DMS114 treated with DMSO at 0.1 percent for 48 hours (cell line): ENCODE results near the gene PRDM4.
A peak's percentile ranks its signal among the peaks of the same experiment; 100 is the strongest.
"Not testable (repeated sequence)": the region's sequence is repeated elsewhere in the genome, so short reads cannot be mapped to it uniquely, and the experiment has no call there.

ENCODE experiments used
- DNase-seq: peaks from one replicate; lab custom pipeline; 2025; ENCODE audit not compliant: unreplicated experiment; lab: John Stamatoyannopoulos, UW

Gene PRDM4

DNA sequence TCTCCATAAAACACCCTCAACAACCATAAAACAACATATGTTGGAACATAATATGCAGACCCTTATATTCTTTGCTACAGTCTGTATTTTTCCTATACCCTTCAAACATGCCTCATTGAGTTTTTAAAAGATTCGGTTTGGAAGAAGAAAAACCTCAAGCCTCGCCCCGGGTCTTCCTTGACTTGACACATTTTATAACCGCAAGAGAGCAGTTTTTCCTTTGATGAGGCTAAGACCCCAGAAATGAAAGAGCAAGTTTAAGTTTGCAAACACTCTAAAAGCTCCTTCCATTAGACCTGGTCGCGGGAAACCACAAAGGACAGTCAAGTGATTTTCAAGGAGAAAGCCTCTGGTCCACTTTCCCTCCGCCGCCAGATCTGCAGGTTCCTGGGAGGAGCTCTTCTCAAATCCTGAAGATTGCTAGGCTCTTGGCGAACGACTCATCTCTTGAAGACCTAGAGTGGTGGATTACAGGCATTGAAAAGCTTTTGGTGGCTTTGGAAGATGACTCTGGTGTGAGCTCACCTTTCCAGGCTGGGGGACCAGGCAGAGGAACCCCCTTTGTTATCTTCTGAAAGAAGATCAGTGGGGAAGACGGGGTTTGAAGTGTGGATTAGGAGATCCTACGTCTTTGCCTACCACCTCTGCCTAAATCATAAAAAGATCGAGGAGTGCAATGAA is 13.6 kb upstream of the PRDM4 start, which contains the start of gene ASCL4:
Gene ASCL4 (plus strand): TSS at position 356 of the 681 bp plus-strand sequence. CDS start 515 bp downstream, outside the sequence.
- DNase-seq, result no peak

DNA sequence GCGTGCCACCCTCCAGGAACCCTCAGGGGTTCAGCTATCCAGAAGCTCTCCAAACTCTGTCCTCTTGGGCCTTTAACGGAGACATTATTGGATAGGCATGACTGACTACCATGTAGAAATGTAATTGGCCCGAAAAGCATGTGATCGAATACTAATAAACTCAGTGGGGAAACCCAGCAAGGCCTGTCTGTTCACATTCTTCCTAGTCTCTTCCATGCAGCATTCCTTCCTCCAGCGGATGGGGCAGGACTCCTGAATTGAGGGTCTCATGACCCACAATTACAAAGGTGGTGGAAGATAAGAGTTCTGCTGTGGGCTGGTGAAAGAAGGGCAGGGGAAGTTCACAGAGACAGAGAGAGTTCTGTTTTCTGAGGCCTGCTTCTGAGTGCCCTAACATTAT is 6.5 kb upstream of the PRDM4 start:
- DNase-seq, result no peak

DNA sequence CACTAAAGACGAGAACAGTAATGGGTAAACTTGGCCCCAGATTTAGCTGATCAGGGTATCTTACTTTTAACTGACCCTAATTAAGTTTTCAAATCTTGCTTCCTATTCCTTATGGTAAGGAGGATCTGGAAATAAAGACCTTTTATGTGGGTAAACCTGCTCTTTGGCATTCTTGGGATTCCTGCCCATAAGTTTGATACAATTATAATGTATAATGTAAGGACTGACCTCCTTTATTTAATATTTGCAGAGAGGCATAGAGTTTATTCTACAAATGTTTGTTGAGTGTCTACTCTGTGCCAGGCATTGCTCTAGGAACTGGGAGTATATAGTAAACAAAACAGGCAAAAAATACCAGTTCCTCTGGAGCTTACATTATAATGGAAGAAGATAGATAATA is 4.4 kb upstream of the PRDM4 start:
- DNase-seq, result no peak

DNA sequence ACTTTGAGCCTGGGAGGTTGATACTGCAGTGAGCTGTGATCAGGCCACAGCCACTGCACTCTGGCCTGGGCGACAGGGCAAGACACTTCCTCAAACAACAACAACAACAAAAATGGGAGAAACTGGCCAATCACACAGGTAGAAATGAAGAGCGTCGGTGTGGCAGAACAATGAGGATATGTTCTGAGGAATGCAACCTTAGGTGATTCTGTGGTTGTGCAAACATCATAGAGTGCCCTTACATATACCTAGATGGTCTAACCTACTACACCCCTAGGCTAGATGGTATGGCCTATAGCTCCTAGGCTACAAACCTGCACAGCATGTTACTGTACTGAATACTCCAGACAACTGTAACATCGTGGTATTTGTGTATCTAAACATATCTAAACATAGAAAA is 3.7 kb upstream of the PRDM4 start:
- no peak for DNase-seq

DNA sequence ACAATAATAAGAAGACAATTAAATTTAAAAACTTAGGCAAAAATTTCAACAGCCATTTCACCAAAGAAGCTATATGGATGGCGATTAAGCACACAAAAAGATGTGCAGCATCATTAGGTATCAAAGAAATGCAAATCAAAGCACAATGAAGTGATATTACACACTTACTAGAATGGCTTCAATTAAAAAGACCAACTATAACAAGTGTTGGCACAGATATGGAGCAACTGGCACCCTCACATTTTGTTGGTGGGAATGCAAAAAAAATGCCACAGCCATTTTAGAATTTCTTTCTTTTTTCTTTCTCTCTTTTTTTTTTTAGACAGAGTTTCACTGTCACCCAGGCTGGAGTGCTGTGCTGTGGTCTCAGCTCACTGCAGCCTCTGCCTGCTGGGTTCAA is 1.9 kb upstream of the PRDM4 start:
- DNase-seq, result no peak

DNA sequence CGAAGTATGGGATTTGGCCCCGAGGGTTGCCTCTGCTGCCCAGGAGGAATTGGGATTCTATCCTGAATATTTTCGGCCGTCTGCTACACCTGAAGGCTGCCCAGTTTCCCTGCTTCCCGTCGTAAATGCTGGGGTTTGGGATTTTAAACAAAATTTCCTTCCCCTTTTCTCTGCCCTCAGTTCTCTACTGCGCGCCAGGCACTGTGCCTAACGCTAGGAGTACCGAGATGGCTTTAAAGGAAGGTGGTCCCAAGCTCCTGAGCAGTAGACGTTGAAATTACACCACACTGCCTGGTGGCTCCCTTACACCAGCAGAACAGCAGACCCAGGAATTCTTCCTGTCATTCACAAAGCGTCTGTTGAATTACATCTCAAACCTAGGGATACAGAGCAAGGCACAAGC is 566 bp upstream of the PRDM4 start:
- DNase-seq, result no peak

DNA sequence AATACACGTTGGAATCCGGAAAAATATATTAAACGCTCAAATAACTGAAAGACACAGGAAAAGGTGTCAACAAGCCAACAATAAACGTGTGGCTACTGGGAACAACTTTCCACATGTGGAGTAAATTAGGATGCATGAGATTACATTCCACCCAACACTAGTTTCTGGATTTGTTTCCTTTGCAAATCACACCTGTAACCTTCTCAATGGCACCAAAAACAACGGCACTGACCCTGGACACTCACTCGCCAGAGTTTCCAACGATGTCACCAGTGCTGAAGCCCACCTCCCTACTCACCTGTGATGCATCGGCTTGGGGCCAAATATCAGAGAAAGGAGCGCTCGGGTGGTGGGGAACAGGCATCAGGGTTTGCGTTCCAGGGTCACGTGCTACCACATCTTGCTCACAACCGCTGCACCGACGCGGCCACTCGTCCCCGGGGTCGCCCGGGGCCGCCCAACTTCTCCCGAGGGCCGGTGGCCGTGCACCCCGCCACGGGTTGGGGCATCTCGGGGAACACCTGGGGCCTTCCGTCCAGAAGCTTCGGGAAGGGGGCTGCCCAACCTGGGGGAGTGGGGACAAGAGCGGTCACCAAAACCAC is 629 bp downstream of the PRDM4 start:
- peak; percentile 10 for DNase-seq

DNA sequence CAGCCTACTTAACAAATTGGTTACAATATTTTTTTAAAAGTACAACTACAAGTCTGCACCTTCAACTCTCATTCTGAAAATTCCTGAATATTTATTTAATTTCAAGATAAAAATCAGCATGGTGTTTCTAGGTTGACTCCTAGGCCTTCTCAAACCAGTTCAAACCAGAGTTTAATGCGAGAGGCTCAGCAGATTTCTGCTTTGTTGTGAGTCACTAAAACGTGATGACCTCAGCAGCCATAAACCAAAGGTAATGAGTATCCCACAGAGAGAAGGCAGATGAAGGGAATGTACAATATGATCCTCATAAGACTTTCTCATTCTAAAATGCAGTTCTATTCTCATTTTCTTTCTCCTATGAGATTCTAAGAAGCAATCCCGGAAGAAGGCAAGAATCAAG is 1.5 kb downstream of the PRDM4 start:
- no peak for DNase-seq

DNA sequence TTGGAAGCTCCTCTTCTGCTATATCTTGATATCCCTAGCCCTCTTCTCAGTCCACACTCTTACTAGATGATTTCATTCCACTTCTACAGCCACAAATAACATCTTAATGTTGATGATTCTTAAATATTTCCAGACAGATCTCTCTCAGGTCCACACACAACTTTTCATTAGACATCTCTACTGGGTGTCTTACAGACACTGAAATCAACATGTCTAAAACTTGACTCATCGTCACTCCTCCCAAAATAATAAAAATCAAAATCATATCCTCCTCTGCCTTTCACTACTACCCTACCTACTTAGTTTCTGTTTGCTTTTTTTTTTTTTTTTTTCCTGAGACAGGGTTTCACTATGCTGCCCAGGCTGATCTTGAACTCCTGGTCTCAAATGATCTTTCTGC is 11.9 kb downstream of the PRDM4 start:
- no peak for DNase-seq

DNA sequence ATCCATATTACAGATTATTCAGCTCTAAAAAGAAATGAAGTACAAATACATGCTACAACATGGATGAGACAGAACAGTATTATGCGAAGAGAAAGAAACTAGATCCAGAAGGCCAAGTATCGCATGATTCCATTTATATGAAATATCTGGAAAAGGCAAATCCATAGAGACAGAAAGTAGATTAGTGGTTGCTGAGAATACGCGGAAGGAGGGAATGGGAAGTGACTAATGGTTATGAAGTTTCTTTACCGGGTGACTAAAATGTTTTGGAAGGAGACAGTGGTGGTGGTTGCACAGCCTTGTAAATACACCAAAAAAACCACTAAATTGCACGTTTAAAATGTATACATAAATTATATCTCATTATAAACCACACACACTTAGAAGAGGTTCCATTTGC is 12.5 kb downstream of the PRDM4 start:
- DNase-seq, result no peak

DNA sequence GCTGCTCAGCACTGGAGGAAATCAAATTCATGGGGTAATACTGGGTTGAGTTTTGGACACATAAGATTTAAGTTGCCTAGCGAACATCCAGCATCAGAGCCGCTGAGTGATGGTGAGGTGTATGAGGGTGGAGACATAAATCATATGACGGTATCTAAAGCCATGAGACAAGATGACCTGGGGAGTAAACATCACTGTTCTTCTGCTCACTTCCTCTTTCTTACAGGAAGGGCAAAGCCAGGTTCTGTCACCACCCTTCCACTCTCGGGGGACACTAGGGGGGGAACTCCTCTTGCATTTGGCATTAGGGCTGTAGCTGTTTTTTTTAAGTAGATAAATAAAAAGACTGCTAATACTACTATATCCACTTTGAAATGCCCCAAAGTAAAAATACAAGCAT is 24.0 kb downstream of the PRDM4 start:
- DNase-seq, result no peak

DNA sequence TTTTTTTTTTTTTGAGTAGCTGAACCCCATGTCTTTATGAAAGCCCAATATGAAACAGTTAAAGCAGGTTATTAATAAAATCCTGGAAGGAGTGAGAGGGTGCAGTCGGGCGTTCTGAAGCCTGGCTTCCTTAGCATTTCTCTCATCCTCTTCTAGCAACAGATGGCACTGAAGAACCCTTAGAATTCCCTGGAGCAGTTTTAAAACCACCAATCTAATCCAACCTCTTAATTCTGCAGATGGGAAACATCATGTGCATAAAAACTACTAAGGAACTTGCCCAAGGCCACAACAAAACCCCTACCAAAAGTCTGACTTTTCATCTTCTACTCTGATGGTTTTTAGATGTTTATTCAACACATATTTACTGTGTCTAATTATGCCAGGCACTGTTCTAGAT is 25.2 kb downstream of the PRDM4 start:
- no peak for DNase-seq

DNA sequence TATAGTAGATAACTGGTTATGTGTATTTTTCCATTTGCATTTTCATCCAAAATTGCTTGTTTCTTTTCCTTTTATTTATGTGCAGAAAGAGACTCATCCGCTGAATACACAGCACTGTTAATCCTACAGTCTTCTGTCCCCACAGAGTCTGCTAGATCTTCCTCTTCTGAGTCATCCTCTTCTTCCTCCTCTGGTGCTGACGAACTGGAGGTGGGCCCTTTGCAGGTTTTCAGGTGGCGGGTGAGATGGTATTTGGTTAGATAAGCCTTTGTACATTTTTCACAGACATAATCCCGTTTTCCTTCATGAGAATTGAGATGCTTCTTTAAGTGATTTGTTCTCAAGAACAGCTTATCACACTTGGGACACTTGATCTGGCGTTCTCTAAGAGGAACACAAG is 26.8 kb downstream of the PRDM4 start:
- DNase-seq, result no peak

DNA sequence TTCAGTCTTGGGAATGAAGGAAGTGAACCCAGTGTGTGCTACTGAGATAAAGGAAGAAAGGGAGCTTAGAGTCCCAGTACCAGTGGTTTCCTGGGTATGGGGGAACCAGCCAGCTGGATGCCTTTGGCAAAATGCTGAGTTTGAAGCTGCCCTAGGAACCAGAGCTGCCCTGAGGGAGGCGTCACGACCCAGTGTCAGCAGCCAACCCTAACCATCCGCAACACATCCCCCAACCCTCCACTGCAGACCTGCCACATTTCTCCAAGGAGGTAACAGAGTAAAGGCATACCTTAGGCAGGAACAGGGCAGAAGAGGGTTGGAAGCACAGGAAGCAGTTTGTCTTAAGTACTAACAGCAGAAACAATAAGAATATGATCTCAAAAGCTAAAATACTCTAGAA is 28.6 kb downstream of the PRDM4 start:
- no peak for DNase-seq

DNA sequence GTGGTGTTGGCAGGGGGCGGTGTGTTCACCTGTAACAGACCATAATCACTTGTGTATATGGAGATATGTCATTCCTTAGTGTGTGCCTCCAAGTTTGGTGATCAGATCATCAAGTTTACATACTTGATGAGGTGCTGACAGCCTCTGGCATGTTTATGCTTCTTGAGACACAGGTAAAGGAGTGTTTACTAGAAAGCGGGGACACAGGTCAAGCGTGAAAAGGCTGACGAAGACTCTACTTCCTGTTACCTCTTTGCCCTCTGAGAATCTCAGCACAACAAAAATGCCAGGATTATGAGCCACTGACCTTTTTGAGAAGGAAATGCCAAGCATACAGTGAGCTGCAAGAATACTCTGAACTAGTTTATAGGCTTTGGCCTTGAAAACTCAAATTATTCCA is 29.6 kb downstream of the PRDM4 start:
- DNase-seq, result no peak

DNA sequence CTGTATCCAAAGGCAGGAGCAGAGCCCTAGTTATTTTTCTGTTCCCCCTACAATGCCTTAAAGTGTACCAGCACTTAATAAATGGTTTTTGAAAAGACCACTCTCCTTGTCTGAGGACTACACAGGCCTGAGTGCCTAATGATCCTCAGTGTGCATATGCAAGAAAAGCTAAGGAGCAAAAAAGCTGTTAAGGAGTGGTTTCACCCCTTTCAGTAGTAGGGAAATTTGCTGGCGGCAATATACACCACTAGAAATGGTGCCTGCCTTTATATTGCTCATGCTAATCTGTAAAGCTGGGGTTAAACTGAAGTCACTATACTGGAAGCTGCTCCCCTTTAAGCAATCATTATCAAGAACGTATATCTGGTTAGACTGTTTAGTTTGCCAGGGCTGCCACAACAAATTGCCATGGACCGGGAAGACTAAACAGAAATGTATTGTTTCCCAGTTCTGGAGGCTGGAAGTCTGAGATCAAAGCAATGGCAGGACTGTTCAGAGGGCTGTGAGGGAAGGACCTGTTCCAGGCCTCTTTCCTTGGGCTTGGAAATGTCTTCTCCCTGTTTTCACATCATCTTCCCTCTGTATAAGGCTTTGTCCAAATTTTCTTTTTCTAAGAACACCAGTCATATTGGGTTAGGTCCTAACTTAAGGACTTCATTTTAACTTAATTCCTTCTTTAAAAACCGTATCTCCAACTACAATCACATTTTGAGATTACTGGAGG is 30.2 kb downstream of the PRDM4 start:
- no peak for DNase-seq

DNA sequence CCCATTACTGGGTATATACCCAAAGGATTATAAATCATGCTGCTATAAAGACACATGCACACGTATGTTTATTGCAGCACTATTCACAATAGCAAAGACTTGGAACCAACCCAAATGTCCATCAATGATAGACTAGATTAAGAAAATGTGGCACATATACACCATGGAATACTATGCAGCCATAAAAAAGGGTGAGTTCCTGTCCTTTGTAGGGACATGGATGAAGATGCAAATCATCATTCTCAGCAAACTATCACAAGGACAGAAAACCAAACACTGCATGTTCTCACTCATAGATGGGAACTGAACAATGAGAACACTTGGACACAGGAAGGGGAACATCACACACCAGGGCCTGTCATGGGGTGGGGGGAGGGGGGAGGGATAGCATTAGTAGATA is 33.2 kb downstream of the PRDM4 start:
- not testable (repeated sequence) for DNase-seq

DNA sequence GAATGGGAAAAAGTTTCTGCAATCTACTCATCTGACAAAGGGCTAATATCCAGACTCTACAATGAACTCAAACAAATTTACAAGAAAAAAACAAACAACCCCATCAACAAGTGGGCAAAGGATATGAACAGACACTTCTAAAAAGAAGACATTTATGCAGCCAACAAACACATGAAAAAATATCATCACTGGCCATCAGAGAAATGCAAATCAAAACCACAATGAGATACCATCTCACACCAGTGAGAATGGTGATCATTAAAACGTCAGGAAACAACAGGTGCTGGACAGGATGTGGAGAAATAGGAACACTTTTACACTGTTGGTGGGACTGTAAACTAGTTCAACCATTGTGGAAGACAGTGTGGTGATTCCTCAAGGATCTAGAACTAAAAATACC is 33.6 kb downstream of the PRDM4 start:
- DNase-seq, result not testable (repeated sequence)

DNA sequence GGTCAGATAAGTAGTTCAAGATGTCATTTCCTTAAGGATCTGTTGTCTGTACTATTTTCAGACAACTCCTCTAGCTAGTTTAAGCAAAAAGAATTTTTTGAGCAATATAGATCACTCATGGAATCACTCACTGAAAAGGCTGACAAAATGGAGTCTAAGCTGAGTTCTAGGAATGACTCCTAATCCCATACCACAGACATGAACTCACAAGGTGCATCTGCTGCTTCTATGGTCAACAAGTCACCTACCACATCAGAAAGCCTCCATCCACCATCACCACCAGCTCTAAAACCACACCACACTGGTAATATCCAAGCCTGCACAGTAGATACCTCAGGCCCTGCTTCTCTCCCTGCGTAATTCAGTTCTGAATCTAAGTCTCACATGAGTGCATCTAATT is 42.3 kb downstream of the PRDM4 start:
- DNase-seq, result no peak

DNA sequence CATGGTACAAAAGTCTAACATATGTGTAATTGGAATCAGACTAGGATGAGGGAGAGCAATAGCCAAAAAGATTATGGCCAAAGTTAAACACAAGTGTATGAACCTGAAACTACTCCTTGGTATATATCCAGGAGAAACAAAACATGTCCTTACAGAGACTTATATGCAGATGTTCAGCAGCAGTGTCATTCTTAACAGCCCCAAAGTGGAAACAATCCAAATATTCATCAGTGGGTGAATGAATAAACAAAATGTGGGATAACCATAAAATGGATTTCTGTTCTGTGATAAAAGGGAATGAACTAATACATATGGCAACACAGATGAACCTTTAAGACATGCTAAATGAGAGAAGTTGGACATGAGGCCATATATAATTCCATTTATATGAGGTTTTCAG is 45.2 kb downstream of the PRDM4 start:
- DNase-seq, result no peak

DNA sequence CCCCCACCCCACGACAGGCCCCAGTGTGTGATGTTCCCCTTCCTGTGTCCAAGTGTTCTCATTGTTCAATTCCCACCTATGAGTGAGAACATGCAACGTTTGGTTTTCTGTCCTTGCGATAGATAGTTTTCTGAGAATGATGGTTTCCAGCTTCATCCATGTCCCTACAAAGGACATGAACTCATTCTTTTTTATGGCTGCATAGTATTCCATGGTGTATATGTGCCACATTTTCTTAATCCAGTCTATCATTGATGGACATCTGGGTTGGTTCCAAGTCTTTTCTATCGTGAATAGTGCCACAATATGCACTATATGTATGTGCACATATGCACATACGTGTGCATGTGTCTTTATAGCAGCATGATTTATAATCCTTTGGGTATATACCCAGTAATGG is 55.4 kb downstream of the PRDM4 start:
- DNase-seq, result not testable (repeated sequence)

DNA sequence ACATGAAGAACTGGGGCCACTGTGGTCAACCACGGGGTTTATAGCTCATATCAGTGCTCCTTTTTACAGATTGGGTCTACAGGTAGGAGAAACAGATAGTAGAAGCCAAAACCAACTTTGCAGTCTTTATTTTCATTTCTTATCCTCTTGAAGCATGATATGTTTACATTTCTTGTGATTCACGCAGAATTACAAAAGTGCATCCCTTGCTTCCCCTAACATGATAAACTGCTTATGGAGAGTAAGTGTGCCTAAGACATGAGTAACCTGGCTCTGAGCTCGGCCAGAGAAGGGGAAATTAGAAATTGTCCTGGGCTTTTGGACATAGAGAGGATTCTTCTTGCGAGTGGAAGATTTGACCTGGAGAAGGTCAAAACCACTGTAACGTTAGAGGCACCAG is 56.9 kb downstream of the PRDM4 start:
- no peak for DNase-seq
